GM19099 (cell line): ENCODE measurements around the gene PAQR5.

Source experiments
- POLR2A ChIP-seq: IDR thresholded peaks from 3 replicates; pipeline ENCODE4 v1.6.1; 2011; ENCODE audit warnings: low read depth; ENCODE audit not compliant: insufficient read length; ENCODE audit errors: extremely low read depth

PAQR5 gene

DNA sequence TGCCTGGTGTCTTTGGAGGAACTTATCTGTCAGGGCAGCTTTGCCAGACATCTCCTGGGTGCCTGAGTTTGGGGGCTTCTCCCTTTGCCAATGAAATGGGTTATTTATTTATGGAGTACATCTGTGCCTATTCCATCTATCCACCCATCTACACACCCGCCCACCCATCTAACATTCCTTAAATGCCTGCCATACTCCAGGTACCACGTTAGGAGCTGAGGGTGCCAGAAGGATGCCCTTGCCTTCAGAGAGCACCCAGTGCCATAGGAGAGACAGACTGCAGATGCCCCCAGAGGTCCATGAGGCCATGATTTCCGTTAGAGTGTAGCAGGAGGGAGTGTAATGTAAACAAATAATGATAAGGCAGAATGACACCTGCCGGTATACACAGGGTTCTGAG lies 93.6 kb downstream of the PAQR5 start:
- no peak for TF ChIP-seq POLR2A

- no peak for TF ChIP-seq POLR2A
Measured at GRCh38 chr15:69393831-69394491, 95.2 kb downstream of the PAQR5 start.

DNA sequence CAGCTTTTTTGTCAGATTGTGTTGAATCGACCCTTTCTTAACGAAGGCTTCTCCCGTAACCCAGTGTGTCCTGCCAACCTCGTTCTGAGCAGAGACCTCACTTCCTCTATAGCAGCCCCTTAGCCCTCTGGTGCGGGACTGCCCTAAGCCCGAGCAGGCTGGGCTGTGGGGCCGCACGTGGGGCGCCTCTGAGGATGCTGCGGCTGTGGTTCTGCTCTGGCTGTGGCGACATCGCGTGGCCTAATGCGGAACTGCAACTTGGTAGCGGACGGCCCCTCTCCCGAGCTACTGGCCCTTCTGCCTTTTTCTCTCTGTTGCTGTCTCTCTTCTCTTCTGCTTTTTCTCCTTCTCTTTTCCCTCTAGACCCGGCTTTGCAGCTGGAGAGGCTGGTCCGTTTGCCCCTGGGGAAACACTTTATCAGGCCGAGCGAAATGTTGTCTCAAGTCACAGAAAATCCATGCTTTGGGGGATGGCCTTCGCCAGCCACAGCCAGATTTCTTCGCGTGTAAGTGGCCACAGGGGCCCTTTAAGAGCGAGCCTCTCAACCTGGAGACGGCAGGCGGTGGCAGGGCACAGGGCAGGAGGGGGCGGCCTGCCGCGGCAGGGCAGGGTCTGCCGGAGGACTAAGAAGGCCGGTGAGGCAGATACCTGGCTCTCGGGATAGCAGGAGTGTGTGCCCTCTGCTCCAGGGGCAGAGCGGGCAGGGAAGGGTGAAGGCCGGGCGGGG lies 96.0 kb downstream of the PAQR5 start:
- TF ChIP-seq POLR2A: no peak

GRCh38 chr15:69395460-69395859 lies 96.7 kb downstream of the PAQR5 start:
- TF ChIP-seq POLR2A: no peak

GRCh38 chr15:69395991-69396390 lies 97.3 kb downstream of the PAQR5 start:
- no peak for TF ChIP-seq POLR2A

GRCh38 chr15:69398491-69398891 lies 99.8 kb downstream of the PAQR5 start:
- TF ChIP-seq POLR2A: no peak

DNA sequence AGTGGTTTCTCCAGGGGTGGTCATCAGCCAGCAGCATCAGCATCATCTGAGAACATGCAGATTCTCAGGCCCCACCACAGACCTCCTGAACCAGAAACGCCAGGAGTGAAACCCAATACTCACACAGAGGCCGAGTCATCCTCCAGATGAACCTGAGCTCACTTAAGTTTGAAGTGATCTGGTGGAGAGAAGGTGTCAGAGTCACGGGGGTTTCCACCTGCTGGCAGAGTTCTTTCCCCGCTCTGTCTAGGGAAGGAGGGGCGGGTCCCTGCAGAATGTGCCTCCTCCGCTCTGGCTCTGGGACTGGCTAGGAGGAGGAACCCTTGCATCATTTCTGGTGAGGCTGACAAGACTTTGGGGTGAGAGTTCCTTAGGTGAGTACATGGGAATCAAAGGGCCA lies 102.1 kb downstream of the PAQR5 start:
- no peak for TF ChIP-seq POLR2A

- TF ChIP-seq POLR2A: no peak
Measured at GRCh38 chr15:69402816-69403215, 104.1 kb downstream of the PAQR5 start.

DNA sequence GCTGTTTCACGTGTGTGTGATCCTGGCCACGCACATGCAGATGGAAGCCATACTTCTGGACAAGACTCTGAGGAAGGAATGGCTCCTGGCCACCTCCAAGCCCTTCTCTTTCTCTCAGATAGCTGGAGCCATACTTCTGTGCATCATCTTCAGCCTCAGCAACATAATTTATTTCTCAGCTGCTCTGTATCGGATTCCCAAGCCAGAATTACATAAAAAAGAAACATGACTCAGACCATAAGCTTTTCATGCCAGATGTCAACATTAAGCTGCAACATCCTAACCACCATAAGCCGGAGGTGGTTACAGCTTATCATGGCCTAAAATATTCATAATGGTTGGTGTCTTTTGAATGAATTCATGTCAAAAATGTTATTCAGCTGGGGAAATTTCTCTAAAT lies 104.9 kb downstream of the PAQR5 start:
- TF ChIP-seq POLR2A: no peak

GRCh38 chr15:69405110-69405509 lies 106.4 kb downstream of the PAQR5 start:
- TF ChIP-seq POLR2A: no peak

DNA sequence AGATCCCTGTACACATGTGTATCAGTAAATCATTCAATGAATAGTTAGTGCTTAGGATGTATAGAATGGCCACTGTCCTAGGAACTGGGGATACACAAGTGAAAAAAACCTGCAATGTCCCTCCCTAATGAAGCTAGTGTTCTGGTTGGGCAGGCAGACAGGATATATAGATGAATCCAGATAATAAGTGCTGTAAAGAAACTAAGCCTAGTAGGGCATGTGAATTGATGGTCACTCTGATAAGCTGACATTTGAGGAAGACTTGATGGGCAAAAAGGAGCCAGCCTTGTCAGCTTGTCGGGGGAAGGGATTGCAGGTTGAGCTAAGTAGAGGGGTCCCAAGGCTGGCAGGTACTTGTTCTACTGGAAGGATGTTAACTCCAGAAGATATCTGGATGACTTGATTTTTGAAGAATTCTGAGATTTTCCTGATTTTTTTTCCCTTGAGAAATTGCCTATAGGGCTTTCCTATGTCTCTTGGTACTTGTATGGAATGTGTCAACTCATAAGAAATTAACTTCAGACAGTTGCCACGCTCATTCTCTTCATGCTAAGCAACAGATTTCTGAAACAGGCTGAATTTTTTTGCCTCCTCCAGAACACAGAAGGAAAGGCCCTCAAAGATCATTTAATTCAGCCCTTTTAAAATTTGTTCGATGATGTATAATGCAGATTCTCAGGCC lies 109.1 kb downstream of the PAQR5 start:
- TF ChIP-seq POLR2A: no peak

- TF ChIP-seq POLR2A: no peak
Measured at GRCh38 chr15:69408841-69409240, 110.1 kb downstream of the PAQR5 start.

DNA sequence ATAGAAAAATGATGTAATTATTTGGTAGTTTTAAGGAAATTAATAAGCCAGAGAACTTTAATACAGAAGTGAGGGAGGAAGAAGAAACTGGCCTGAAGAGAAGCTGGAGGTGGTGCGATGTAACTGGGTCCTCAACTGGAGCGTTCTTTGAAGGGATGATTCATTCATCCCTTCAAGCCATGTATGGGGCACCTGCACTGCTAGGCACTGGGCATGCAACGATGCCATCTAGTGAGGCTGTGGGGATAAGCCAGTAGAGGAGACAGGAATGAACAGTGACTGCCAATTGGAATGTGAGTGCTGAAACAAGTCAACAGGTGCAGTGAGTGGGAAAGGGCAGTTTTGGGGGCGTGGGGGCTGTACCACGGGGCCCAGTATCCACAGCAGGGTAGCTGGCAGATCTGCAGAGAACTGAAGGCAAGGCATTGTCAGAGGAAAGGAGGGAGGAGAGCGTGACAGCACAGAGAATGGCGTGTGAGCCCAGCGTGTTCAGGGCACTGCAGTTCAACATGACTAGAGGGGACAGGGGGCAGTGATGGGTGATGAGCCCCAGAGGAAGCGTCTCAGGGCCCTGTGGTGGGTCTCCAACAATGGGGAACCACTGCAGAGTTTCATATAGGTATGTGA lies 111.6 kb downstream of the PAQR5 start:
- TF ChIP-seq POLR2A: no peak

GRCh38 chr15:69412274-69412673 lies 113.6 kb downstream of the PAQR5 start:
- TF ChIP-seq POLR2A: no peak

- no peak for TF ChIP-seq POLR2A
Measured at GRCh38 chr15:69412701-69413100, 114.0 kb downstream of the PAQR5 start.

- TF ChIP-seq POLR2A: peak; percentile 61
Measured at GRCh38 chr15:69413822-69414700, 115.3 kb downstream of the PAQR5 start, which contains the start of gene KIF23. KIF23 (plus strand) TSS chr15:69414349; CDS start chr15:69414466, 117 bp downstream.
